Astrocyte (in vitro differentiated cells and primary cell): Measurements from ENCODE around the gene ZBTB7C.

Source experiments
- EZH2 ChIP-seq: IDR thresholded peaks from 2 replicates; pipeline ENCODE4 v1.6.1; 2012; ENCODE audit warnings: mild to moderate bottlenecking, low read length, inconsistent platforms; ENCODE audit not compliant: insufficient read depth
- TF ChIP-seq, protein P1 (sequence below): IDR thresholded peaks from 2 replicates; pipeline ENCODE4 v1.5.1; 2011; ENCODE audit warnings: low read depth, mild to moderate bottlenecking, inconsistent platforms, low read length, moderate library complexity; ENCODE audit not compliant: insufficient read depth

DNA sequence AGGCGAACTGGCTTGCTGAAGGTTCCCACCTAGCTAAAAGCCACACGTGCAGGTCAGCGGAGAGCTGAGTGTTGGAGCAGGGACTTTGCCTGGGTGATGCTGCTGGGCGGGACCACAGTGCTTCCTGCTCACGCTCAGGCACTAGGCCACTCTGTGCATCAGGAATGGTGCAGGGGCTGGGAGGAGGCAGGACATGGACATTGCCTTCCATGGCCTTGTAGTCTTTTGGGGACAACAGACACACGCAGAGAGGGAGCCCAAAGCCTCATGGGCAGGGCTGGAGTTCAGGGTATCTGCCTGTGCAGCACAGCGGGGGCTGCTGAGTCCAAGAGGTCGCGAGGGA lies 207.2 kb downstream of the ZBTB7C start:
- TF ChIP-seq, protein P1, sequence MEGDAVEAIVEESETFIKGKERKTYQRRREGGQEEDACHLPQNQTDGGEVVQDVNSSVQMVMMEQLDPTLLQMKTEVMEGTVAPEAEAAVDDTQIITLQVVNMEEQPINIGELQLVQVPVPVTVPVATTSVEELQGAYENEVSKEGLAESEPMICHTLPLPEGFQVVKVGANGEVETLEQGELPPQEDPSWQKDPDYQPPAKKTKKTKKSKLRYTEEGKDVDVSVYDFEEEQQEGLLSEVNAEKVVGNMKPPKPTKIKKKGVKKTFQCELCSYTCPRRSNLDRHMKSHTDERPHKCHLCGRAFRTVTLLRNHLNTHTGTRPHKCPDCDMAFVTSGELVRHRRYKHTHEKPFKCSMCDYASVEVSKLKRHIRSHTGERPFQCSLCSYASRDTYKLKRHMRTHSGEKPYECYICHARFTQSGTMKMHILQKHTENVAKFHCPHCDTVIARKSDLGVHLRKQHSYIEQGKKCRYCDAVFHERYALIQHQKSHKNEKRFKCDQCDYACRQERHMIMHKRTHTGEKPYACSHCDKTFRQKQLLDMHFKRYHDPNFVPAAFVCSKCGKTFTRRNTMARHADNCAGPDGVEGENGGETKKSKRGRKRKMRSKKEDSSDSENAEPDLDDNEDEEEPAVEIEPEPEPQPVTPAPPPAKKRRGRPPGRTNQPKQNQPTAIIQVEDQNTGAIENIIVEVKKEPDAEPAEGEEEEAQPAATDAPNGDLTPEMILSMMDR: no peak
- TF ChIP-seq EZH2: no peak
